ENCODE results near the gene KCNMA1.
"Not testable (repeated sequence)": the region's sequence is repeated elsewhere in the genome, so short reads cannot be mapped to it uniquely, and the experiment has no call there.

The KCNMA1 gene

GRCh38 chr10:77410523-77410922 is 227.1 kb downstream of the KCNMA1 start:
- DNase-seq = no peak

DNA sequence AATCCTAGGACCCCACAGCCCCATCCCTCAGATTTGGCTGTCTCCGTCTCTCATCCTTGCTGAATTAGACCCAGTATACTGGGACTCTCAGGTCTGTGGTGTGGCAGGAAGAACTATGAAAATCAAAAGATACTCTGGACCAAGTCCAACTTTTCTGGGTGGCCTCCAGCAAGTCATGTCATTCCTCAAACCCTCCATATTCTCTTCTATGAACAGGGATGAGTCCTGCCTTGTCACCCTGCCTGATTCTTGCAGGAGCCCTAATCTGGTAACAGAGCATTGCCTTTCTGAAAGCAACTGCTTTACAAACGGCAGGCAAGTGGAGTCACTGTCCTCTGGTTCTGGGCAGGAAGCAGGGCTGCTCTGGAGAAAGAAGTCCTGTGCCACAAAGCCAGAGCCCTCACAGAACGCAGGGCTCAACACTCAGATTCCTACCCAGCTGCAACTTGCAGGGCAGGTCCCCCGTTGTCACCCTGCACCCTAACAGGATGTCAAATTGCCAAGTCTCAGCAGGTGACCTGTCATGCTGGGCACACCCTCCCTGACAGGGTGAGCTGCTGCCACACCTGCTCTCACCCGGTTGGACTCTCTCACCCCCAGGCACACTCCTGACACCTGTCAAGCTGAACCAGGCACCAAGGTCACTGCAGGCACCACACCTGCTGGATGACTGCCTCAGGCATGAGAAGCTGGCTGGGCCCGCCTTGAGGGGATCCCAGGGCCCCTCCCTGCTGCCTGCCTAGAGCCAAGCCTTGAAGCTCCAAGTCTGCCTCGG is 227.7 kb downstream of the KCNMA1 start:
- no peak for DNase-seq

- no peak for DNase-seq
Measured at GRCh38 chr10:77408259-77408658, 229.3 kb downstream of the KCNMA1 start.

GRCh38 chr10:77406764-77407430 is 230.7 kb downstream of the KCNMA1 start:
- no peak for DNase-seq

GRCh38 chr10:77405771-77406241 is 231.8 kb downstream of the KCNMA1 start:
- DNase-seq = peak; percentile 26 to 72 (median 57)

- DNase-seq = no peak
Measured at GRCh38 chr10:77404810-77405209, 232.8 kb downstream of the KCNMA1 start.

- no peak for DNase-seq
Measured at GRCh38 chr10:77403761-77404160, 233.8 kb downstream of the KCNMA1 start.

- DNase-seq = no peak
Measured at GRCh38 chr10:77401683-77402082, 235.9 kb downstream of the KCNMA1 start.

GRCh38 chr10:77400033-77400432 is 237.6 kb downstream of the KCNMA1 start:
- DNase-seq = no peak

DNA sequence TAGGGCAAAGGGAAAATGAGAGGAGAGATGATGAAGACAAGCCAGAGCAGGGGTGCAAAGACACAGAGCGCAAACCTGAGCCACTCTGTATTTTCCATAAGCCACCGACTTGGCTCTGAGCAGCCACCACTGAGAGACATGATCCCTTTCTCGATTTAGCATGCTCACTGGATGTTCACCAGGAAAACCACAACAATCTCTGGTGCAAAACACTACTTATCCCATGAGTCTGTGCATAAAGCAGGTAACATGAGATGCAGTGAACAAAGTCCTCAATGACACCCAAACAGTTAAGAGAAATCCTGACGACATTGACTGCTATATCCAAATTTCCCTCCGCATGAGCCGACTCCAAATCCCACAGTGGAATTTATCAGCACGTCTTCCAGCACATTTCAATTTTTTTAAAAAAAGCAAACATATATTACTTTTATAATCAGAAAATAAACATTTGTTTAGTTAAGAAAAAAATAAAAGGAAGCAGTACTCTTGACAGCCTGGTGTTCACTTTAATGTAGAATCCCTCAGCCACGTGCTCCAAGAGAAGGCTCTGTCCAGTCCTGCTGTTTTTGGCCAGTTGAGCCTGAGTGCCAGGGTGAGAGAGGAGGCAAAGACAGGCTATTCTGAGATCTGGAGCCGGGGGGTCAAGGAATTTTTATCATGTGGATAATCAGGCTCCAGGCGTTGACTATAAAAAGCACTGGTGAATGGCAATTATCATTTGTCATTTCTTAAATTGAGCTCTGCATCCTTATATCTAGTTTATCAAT is 238.4 kb downstream of the KCNMA1 start:
- no peak for DNase-seq

DNA sequence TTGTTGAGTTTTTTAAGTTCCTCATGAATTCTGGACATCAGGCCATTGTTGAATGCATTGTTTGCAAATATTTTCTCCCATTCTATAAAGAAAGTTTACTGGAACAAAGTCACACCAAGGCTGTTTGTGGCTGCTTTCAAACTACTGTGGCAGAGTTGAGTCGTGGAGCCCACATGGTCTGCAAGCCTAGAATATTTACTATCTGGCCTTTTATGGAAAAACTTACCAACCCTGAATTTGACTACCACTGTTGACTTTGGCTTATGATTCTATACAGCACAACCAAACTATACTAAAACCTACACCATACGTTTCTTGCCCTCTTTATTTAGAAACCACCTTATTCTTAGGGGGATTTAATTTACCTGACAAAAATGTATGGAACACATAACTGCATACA is 239.1 kb downstream of the KCNMA1 start:
- no peak for DNase-seq

- DNase-seq = no peak
Measured at GRCh38 chr10:77397103-77397502, 240.5 kb downstream of the KCNMA1 start.

DNA sequence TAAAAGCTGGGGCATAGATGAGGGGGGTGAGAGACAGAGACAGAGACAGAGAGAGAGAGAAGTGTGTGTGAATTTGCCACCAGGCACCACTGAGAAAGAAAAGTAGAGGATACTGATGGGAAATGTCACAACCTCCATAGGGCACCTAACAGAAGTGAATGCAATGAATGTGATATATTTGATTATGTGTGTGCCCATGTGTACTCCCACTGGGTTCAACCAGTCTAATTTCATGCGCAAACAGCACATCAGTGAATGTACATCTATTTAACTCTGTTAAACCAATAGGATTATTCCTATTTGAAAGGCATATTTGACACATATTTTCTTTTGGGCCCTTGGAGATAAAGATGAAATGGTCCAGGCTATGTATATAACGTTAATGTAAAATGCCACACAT is 241.3 kb downstream of the KCNMA1 start:
- DNase-seq = no peak

- DNase-seq = no peak
Measured at GRCh38 chr10:77393821-77394501, 243.6 kb downstream of the KCNMA1 start.

DNA sequence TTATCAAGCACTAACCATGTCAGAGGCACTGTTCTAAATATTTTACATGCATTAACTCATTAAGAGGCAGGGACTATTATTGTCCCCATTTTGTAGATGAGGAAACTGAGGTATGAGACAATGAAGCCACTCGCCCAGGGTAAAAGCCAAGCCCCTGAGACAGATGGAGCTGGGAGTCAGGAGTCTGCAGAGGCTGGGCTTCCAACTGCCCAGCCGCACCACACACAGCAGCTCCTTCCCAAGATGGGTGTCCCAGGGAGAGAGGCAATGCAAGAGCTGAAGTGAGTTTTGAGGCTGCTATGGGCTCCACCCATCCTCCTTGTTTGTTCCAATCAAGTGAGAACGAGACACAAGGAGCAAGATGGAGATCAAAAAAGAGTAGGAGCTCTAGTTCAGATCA is 244.2 kb downstream of the KCNMA1 start:
- no peak for DNase-seq

- peak; percentile 35 to 43 (median 39) for DNase-seq
Measured at GRCh38 chr10:77392851-77393250, 244.8 kb downstream of the KCNMA1 start.

DNA sequence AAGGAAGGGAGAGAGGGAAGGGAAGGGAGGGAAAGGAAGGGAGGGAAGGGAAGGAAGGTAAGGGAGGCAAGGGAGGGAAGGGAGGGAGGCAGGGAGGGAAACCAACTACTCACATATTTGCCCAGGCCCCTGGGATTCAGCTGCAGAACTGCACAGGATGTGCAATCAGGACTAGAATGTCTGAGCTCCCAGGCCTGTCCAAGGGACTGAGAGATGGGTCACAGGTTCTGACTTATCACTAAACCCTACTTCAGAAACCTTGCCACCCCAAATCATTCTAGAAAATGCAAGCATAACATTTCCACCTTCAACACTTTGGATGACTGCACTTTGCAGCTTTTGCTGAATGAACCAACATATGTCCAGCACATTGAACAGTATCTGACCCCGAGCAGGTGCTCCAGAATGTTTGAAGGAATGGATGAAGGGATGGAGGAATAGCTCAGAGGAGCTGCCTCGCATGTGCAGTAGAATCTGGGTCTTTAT is 245.3 kb downstream of the KCNMA1 start:
- no peak for DNase-seq

- peak; percentile 57 to 87 (median 78) for DNase-seq
Measured at GRCh38 chr10:77391605-77392235, 245.9 kb downstream of the KCNMA1 start.

- no peak for DNase-seq
Measured at GRCh38 chr10:77390481-77390891, 247.1 kb downstream of the KCNMA1 start.

- DNase-seq = no peak
Measured at GRCh38 chr10:77388571-77389100, 249.0 kb downstream of the KCNMA1 start.

DNA sequence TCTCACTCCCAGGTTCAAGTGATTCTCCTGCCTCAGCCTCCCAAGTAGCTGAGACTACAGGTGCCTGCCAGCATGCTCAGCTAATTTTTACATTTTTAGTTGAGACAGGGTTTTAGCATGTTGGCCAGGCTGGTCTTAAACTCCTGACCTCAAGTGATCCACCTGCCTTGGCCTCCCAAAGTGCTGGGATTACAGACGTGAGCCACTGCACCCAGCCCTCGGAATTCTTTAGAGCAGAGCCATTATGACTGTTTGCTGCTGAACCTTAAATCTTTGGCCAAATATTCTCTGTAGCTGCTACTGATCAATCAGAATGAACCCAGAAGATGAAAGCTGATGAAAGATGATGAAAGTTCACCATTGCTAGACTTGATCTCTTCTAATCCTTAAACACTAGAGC is 249.9 kb downstream of the KCNMA1 start:
- DNase-seq = not testable (repeated sequence)

DNA sequence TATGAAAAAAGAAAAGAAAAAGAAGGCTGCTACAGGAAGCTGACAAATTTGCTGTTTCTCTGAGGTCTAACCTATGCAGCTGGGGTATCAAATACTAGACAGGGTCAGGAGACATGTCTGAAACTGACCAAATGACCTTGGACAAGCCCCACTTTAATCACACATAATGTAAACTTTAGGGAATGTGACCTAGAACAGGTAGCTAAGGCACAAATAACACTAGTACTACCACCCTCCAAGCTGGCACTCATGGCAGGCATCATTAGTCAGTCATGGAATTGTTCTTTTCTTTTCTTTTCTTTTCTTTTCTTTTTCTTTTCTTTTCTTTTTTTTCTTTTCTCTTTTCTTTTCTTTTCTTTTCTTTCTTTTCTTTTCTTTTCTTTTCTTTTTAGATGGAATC is 250.4 kb downstream of the KCNMA1 start:
- DNase-seq = no peak

Measured in suppressor macrophage treated with lipopolysaccharide for 1 hour (primary cell).